ENCODE measurements around the gene SLC2A4RG. TPM values are rescaled to one million over a fixed set of nuclear protein-coding genes. Genes with fewer than 3 reads are reported as not detected.

The SLC2A4RG gene
- total RNA-seq, 2 experiments from 2014 or later: 58.9 to 59.0 TPM

- Mint-ChIP-seq H3K4me3 (peak overlapping the region; percentile 35), H3K4me1 (ENCODE audit: low read depth) (peaks cover 19% of the 10 kb centered on the region), H3K36me3 (peaks cover 10% of the 10 kb centered on the region), H3K27ac (no peak overlapping the region), H3K27me3 (no peaks in the 10 kb centered on the region), H3K9me3 (no peaks in the 10 kb centered on the region)
- intact Hi-C loops (cut with micrococcal nuclease): loop anchor here (2.0 to 10.0 kb wide), 4 partner anchors 31 to 237 kb away; partner anchors contain the start of genes ARFRP1, RTEL1 and SAMD10
- DNase-seq: peak; percentile 41
- POLR2A ChIA-PET: interaction anchor here (0.7 to 5.1 kb wide), 3 partner anchors 16 to 40 kb away, joined by 3 to 30 read pairs (median 5); partner anchors contain the start of genes ARFRP1 and ZGPAT
- CTCF ChIA-PET: interaction anchor here (1.0 to 5.2 kb wide), 3 partner anchors 16 to 200 kb away, joined by 3 to 26 read pairs (median 5); partner anchors contain the start of genes ARFRP1 and ZGPAT
These were observed 1.5 kb upstream of the SLC2A4RG start for GRCh38 chr20:63737945-63738686.

GRCh38 chr20:63738687-63739129, 868 bp upstream of the SLC2A4RG start:
- DNase-seq: peak; percentile 65
- ChIA-PET CTCF (interaction anchor here (0.9 to 5.2 kb wide), 3 partner anchors 32 to 201 kb away, joined by 3 to 26 read pairs (median 5); partner anchors contain the start of genes ARFRP1, PTK6 and ZGPAT), POLR2A (interaction anchor here (0.7 to 5.1 kb wide), 4 partner anchors 16 to 97 kb away, joined by 3 to 30 read pairs (median 4); partner anchors contain the start of genes ARFRP1 and ZGPAT)
- no peaks in the 10 kb centered on the region for H3K27me3 Mint-ChIP-seq
- peaks cover 9% of the 10 kb centered on the region for H3K36me3 Mint-ChIP-seq
- H3K9me3 Mint-ChIP-seq: no peaks in the 10 kb centered on the region
- intact Hi-C loops (cut with micrococcal nuclease): loop anchor here (5.0 to 10.0 kb wide), 3 partner anchors 81 to 236 kb away; partner anchors contain the start of genes RTEL1 and SAMD10
- H3K4me3 Mint-ChIP-seq: peak overlapping the region; percentile 35
- H3K4me1 Mint-ChIP-seq (ENCODE audit: low read depth): peaks cover 19% of the 10 kb centered on the region
- H3K27ac Mint-ChIP-seq: no peak overlapping the region

GRCh38 chr20:63740070-63740626, 572 bp downstream of the SLC2A4RG start:
- peak overlapping the region; percentile 64 for H3K4me3 Mint-ChIP-seq
- H3K4me1 Mint-ChIP-seq (ENCODE audit: low read depth): peaks cover 19% of the 10 kb centered on the region
- POLR2A ChIA-PET: interaction anchor here (0.9 to 2.4 kb wide), 3 partner anchors 11 to 42 kb away, joined by 5 to 10 read pairs (median 5); no protein-coding TSS in a partner anchor

GRCh38 chr20:63740627-63741353, 1.2 kb downstream of the SLC2A4RG start:
- intact Hi-C loops (cut with micrococcal nuclease): loop anchor here (1.0 kb wide), 1 partner anchor 33 kb away; the partner anchor contains the start of gene ARFRP1
- H3K27ac Mint-ChIP-seq: no peak overlapping the region
- ChIA-PET POLR2A (interaction anchor here (0.9 to 2.4 kb wide), 4 partner anchors 10 to 42 kb away, joined by 5 to 10 read pairs (median 5); partner anchors contain the start of genes ARFRP1 and ZGPAT), CTCF (interaction anchor here (0.5 to 1.5 kb wide), 4 partner anchors 10 to 79 kb away, joined by 3 to 14 read pairs (median 4); partner anchors contain the start of genes ARFRP1 and ZGPAT)
- DNase-seq: peak; percentile 55
- peaks cover 18% of the 10 kb centered on the region for H3K4me1 Mint-ChIP-seq (ENCODE audit: low read depth)
- H3K27me3 Mint-ChIP-seq: no peaks in the 10 kb centered on the region
- peak overlapping the region; percentile 64 for H3K4me3 Mint-ChIP-seq
- H3K9me3 Mint-ChIP-seq: no peaks in the 10 kb centered on the region
- H3K36me3 Mint-ChIP-seq: peaks cover 5% of the 10 kb centered on the region

More at GRCh38 chr20:63740070-63740626, 572 bp downstream of the SLC2A4RG start:
- Mint-ChIP-seq H3K27me3 (no peaks in the 10 kb centered on the region), H3K27ac (no peak overlapping the region), H3K9me3 (no peaks in the 10 kb centered on the region), H3K36me3 (peaks cover 5% of the 10 kb centered on the region)
- intact Hi-C loops (cut with micrococcal nuclease): loop anchor here (1.0 kb wide), 1 partner anchor 33 kb away; the partner anchor contains the start of gene ARFRP1
- peak; percentile 59 for DNase-seq
- CTCF ChIA-PET: interaction anchor here (0.9 to 1.5 kb wide), 3 partner anchors 10 to 33 kb away, joined by 4 to 14 read pairs (median 4); partner anchors contain the start of genes ARFRP1 and ZGPAT

- CTCF ChIA-PET: interaction anchor here (0.5 to 1.5 kb wide), 2 partner anchors 34 to 80 kb away, joined by 3 to 14 read pairs; partner anchors contain the start of genes ARFRP1 and ZGPAT
- POLR2A ChIA-PET: interaction anchor here (1.0 to 2.4 kb wide), 3 partner anchors 10 to 43 kb away, joined by 5 to 10 read pairs (median 5); partner anchors contain the start of genes ARFRP1 and ZGPAT
- intact Hi-C loops (cut with micrococcal nuclease): no loop called here
- H3K27ac Mint-ChIP-seq: no peak overlapping the region
- no peaks in the 10 kb centered on the region for H3K27me3 Mint-ChIP-seq
- no peaks in the 10 kb centered on the region for H3K9me3 Mint-ChIP-seq
- DNase-seq: no peak
- peaks cover 2% of the 10 kb centered on the region for H3K36me3 Mint-ChIP-seq
- no peak overlapping the region for H3K4me3 Mint-ChIP-seq
- H3K4me1 Mint-ChIP-seq (ENCODE audit: low read depth): peaks cover 13% of the 10 kb centered on the region
These were observed 1.7 kb downstream of the SLC2A4RG start for GRCh38 chr20:63741354-63741675.

GRCh38 chr20:63741676-63742380, 2.3 kb downstream of the SLC2A4RG start:
- H3K27me3 Mint-ChIP-seq: no peaks in the 10 kb centered on the region
- peaks cover 8% of the 10 kb centered on the region for H3K4me1 Mint-ChIP-seq (ENCODE audit: low read depth)
- H3K4me3 Mint-ChIP-seq: no peak overlapping the region
- CTCF ChIA-PET: interaction anchor here (1.5 to 1.8 kb wide), 2 partner anchors 34 to 35 kb away, joined by 5 to 14 read pairs; partner anchors contain the start of genes ARFRP1 and ZGPAT
- no peak for DNase-seq
- H3K9me3 Mint-ChIP-seq: no peaks in the 10 kb centered on the region
- peaks cover 2% of the 10 kb centered on the region for H3K36me3 Mint-ChIP-seq
- H3K27ac Mint-ChIP-seq: no peak overlapping the region
- POLR2A ChIA-PET: interaction anchor here (1.0 to 2.4 kb wide), 3 partner anchors 9 to 43 kb away, joined by 5 to 10 read pairs (median 5); partner anchors contain the start of genes ARFRP1 and ZGPAT
- intact Hi-C loops (cut with micrococcal nuclease): no loop called here

GRCh38 chr20:63742381-63743024, 2.9 kb downstream of the SLC2A4RG start:
- ChIA-PET CTCF (interaction anchor here (1.8 kb wide), 1 partner anchor 35 kb away, joined by 5 read pairs; the partner anchor contains the start of genes ARFRP1 and ZGPAT), POLR2A (interaction anchor here (0.8 to 2.4 kb wide), 2 partner anchors 35 to 44 kb away, joined by 3 to 10 read pairs; partner anchors contain the start of genes ARFRP1 and ZGPAT)
- Mint-ChIP-seq H3K27ac (no peak overlapping the region), H3K4me1 (ENCODE audit: low read depth) (peaks cover 4% of the 10 kb centered on the region), H3K9me3 (no peaks in the 10 kb centered on the region), H3K4me3 (no peak overlapping the region), H3K27me3 (no peaks in the 10 kb centered on the region), H3K36me3 (peaks cover 2% of the 10 kb centered on the region)
- no peak for DNase-seq
- intact Hi-C loops (cut with micrococcal nuclease): no loop called here

- ChIA-PET CTCF (interaction anchor here (1.8 kb wide), 1 partner anchor 36 kb away, joined by 5 read pairs; the partner anchor contains the start of genes ARFRP1 and ZGPAT), POLR2A (interaction anchor here (0.8 kb wide), 1 partner anchor 36 kb away, joined by 3 read pairs; the partner anchor contains the start of genes ARFRP1 and ZGPAT)
- Mint-ChIP-seq H3K27me3 (no peaks in the 10 kb centered on the region), H3K4me1 (ENCODE audit: low read depth) (peaks cover 2% of the 10 kb centered on the region), H3K4me3 (no peak overlapping the region), H3K27ac (no peak overlapping the region), H3K36me3 (peaks cover 2% of the 10 kb centered on the region), H3K9me3 (no peaks in the 10 kb centered on the region)
- intact Hi-C loops (cut with micrococcal nuclease): no loop called here
- DNase-seq: no peak
These were observed 3.8 kb downstream of the SLC2A4RG start for GRCh38 chr20:63743210-63743970.

GRCh38 chr20:63744158-63744557, 4.6 kb downstream of the SLC2A4RG start:
- H3K4me1 Mint-ChIP-seq (ENCODE audit: low read depth): no peaks in the 10 kb centered on the region
- intact Hi-C loops (cut with micrococcal nuclease): no loop called here
- no peak overlapping the region for H3K4me3 Mint-ChIP-seq
- no peaks in the 10 kb centered on the region for H3K27me3 Mint-ChIP-seq
- H3K27ac Mint-ChIP-seq: no peak overlapping the region
- CTCF ChIA-PET: interaction anchor here (0.7 kb wide), 1 partner anchor 224 kb away, joined by 3 read pairs; the partner anchor contains the start of gene PPDPF
- H3K36me3 Mint-ChIP-seq: peaks cover 2% of the 10 kb centered on the region
- no peak for DNase-seq
- POLR2A ChIA-PET: no interaction called here
- H3K9me3 Mint-ChIP-seq: no peaks in the 10 kb centered on the region

All from activated CD4-positive, alpha-beta memory T cell treated with anti-CD3 and anti-CD28 coated beads for 36 hours (primary cell).